ENCODE results near the gene GABRB2.

GRCh38 chr5:161391016-161391415, 155.5 kb downstream of the GABRB2 start:
- TF ChIP-seq CTCF (IDR thresholded peaks at IDR 0.05) (no peak), POLR2A (IDR thresholded peaks at IDR 0.05) (no peak)

All from heart left ventricle (tissue), 13 donors.